HFF-Myc (cell line): ENCODE results near the gene MRPS33.

Source experiments
- DNase-seq: peaks from one replicate; pipeline ENCODE4 v3.0.0-alpha.2; 2011; ENCODE audit warnings: low read depth; ENCODE audit errors: extremely low read depth
- H3K4me3 ChIP-seq: replicated peaks from 2 replicates; pipeline ENCODE4 v1.5.1; 2011; ENCODE audit warnings: low read depth, mild to moderate bottlenecking, control low read depth, low read length
- TF ChIP-seq, protein P1 (sequence below): IDR thresholded peaks from 2 replicates; pipeline ENCODE4 v1.5.1; 2012; ENCODE audit warnings: mild to moderate bottlenecking, low read depth, low read length, control low read depth; ENCODE audit errors: missing control alignments

Gene MRPS33

DNA sequence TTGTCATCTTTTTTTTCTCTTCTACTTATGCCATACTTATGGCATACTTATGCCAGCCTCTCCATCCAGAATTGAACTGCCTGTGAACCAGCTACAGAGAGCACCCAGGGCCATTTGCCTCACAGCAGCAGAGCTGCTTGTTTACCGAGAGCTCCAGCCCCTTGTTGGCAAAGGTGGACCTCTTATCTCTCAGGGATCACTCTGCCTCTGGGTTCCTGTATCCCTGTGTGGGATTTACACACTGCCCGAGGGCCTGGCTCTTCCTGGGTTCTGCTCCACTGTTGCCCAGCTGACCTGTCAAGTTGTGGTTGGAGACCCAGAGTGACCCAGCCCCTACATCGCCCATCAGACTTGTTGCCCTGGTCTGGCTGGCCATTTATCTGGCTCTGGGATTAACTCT, 22.3 kb downstream of the MRPS33 start:
- TF ChIP-seq, protein P1, sequence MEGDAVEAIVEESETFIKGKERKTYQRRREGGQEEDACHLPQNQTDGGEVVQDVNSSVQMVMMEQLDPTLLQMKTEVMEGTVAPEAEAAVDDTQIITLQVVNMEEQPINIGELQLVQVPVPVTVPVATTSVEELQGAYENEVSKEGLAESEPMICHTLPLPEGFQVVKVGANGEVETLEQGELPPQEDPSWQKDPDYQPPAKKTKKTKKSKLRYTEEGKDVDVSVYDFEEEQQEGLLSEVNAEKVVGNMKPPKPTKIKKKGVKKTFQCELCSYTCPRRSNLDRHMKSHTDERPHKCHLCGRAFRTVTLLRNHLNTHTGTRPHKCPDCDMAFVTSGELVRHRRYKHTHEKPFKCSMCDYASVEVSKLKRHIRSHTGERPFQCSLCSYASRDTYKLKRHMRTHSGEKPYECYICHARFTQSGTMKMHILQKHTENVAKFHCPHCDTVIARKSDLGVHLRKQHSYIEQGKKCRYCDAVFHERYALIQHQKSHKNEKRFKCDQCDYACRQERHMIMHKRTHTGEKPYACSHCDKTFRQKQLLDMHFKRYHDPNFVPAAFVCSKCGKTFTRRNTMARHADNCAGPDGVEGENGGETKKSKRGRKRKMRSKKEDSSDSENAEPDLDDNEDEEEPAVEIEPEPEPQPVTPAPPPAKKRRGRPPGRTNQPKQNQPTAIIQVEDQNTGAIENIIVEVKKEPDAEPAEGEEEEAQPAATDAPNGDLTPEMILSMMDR, result no peak
- no peak overlapping the region for H3K4me3 ChIP-seq
- no peak for DNase-seq

DNA sequence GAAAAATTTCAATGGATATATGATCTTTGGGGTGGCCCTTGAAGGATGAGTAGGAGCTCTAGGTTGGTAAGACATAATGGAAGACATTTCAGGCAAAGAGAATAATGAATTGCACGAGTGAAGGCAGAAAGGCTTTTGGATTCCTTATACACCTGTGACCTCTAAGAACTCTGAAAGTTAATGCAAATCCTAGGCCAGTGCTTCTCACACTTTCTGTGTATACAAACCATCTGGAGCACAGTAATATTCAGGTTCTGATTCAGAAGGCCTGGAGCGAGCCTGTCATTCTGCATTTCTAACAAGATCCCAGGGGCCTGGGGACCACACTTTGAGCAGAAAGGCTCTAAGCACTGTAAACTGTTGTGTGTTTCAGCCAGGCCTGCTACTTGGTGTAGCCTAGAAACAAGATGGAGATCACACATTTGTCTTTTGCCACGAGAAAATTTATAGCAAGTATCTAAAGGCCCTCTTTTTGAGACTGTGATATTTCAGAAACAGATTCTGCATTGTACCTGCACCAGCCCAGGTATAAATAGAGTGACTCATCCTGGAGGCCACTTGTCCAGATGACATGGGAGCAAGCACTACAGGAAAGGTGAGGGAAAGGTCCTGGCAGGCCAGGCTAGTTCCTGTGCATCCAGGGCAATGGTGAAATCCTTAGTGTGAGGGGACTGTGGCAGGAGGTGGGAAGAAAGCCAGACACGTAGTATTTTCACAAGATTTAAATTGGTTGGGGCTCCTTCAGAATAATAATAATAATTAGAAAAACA, 24.4 kb downstream of the MRPS33 start:
- TF ChIP-seq, protein P1, result no peak
- DNase-seq, result no peak
- H3K4me3 ChIP-seq, result no peak overlapping the region

DNA sequence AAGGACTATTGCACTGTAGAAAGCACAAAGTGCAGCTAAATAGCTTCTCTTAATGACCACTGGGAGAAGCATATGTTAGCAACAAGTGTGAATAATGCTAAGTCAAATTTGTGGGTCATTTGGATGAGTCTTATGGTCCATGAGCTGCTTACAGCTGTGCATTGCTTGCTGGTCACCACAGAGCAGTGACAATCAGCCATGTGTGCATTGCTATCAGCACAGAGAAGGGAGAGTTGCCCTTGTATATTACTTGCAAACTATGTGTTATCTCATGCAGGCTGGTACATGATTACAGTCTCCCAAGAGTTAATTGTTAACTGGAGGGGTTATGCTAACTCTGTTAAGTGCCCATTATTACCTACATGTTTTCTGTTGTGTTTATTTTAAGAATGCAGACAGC, 25.7 kb downstream of the MRPS33 start:
- no peak overlapping the region for H3K4me3 ChIP-seq
- TF ChIP-seq, protein P1, result no peak
- no peak for DNase-seq

DNA sequence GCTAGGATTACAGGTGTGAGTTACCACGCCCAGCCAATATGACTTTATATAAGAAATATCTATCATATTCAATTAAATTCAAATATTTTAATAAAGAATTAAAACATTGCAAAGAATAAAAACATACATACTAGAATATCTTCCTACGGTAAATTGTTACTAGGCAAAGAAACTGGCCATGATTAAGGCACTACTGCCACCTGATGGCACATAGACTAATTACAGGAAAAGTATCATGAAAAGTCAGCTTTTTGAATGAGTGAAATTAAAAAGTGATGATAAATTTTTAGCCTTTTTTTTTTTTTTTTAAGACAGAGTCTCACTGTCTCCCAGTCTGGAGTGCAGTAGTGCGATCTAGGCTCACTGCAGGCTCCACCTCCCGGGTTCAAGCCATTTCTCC, 30.9 kb downstream of the MRPS33 start:
- peak; percentile 11 for DNase-seq
- TF ChIP-seq, protein P1, result peak; percentile 23
- no peak overlapping the region for H3K4me3 ChIP-seq

DNA sequence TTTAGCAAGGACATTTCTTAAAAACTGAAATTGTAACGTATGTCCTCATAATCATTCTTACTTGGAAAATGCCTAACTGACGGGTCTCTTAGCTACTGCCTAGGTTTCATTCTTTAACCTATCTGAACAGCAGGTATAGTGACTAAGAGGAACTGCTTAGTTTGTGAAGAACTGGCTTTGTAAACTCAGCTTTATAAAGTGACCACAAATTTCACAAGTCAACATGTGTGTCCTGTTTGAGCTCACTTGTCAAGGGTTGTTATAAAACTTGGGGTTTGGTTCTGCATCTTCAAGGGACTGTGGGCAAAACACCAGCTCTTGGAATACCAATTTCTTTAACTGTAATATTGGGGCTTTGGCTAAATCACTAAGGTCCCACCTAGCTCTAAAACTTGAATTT, 32.2 kb downstream of the MRPS33 start:
- H3K4me3 ChIP-seq, result no peak overlapping the region
- DNase-seq, result no peak
- TF ChIP-seq, protein P1, result no peak

DNA sequence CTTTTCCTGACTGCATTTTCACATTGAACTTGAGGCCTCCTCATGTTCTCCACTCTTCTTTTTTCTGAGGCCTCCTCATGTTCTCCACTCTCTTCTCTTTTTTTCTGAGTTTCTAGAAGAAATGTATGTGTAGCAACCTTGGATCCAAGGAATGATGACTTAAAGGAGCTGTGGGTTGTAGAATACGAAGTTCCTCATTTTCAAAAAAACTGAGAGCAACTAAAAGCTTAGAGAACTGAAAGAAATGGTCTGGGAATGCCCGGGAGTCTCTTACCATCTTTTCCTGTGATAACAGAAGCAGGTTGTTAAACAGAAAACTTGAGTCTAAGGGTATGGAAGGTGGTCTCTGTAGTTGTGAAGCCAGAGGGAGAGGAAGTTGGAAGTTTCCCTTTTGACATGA, 32.8 kb downstream of the MRPS33 start:
- H3K4me3 ChIP-seq, result no peak overlapping the region

More for the DNA sequence above, 32.8 kb downstream of the MRPS33 start:
- DNase-seq, result no peak
- TF ChIP-seq, protein P1, result no peak
